SK-N-SH treated with all-trans-retinoic acid at 6 μM for 48 hours (cell line): Measurements from ENCODE around the gene SMPDL3A.

Experiments
- ATAC-seq: fragments of 200-7000 bp; cut with Tn5 transposase; 3 replicates; pipeline ENCODE4 v1.9.1; 2020; ENCODE audit warnings: mild to moderate bottlenecking, moderate library complexity
- ARNTL ChIP-seq: fragments of 450-650 bp; formaldehyde crosslinking; IDR thresholded peaks from 2 replicates; pipeline ENCODE4 v1.5.0; 2020; ENCODE audit warnings: low read depth, mild to moderate bottlenecking, moderate library complexity, borderline replicate concordance
- BACH2 ChIP-seq: fragments of 250-450 bp; sonication (Bioruptor Pico); IDR thresholded peaks from 2 replicates; pipeline ENCODE4 v1.9.0; 2021; ENCODE audit warnings: mild to moderate bottlenecking, borderline replicate concordance
- CSDC2 ChIP-seq: fragments of 250-450 bp; sonication (Bioruptor Pico); IDR thresholded peaks from 2 replicates; pipeline ENCODE4 v1.5.0; 2020; ENCODE audit warnings: mild to moderate bottlenecking, moderate library complexity
- ESRRG ChIP-seq: fragments of 250-450 bp; sonication (Bioruptor Pico); IDR thresholded peaks from 2 replicates; pipeline ENCODE4 v1.6.1; 2021; ENCODE audit warnings: mild to moderate bottlenecking
- GLIS3 ChIP-seq: fragments of 250-450 bp; sonication (Bioruptor Pico); IDR thresholded peaks from 2 replicates; pipeline ENCODE4 v1.5.0; 2020; ENCODE audit warnings: mild to moderate bottlenecking, moderate library complexity
- ISL1 ChIP-seq: fragments of 250-450 bp; sonication (Bioruptor Pico); IDR thresholded peaks from 2 replicates; pipeline ENCODE4 v2.1.2; 2022; ENCODE audit warnings: mild to moderate bottlenecking, moderate library complexity
- OSR1 ChIP-seq: fragments of 250-450 bp; sonication (Bioruptor Pico); IDR thresholded peaks from 2 replicates; pipeline ENCODE4 v1.8.0; 2022; ENCODE audit warnings: moderate library complexity, mild to moderate bottlenecking, inconsistent platforms
- PPARA ChIP-seq: fragments of 250-450 bp; sonication (Bioruptor Pico); IDR thresholded peaks from 2 replicates; pipeline ENCODE4 v1.5.0; 2020; ENCODE audit warnings: mild to moderate bottlenecking, borderline replicate concordance
- RARB ChIP-seq: fragments of 250-450 bp; sonication (Bioruptor Pico); IDR thresholded peaks from 2 replicates; pipeline ENCODE4 v1.8.0; 2021; ENCODE audit warnings: mild to moderate bottlenecking, moderate library complexity
- SNAI2 ChIP-seq: fragments of 250-450 bp; sonication (Bioruptor Pico); IDR thresholded peaks from 2 replicates; pipeline ENCODE4 v1.5.0; 2020; ENCODE audit warnings: mild to moderate bottlenecking, moderate library complexity
- TCF4 ChIP-seq: fragments of 250-450 bp; sonication (Bioruptor Pico); IDR thresholded peaks from 2 replicates; pipeline ENCODE4 v1.8.0; 2021; ENCODE audit warnings: mild to moderate bottlenecking, moderate library complexity, borderline replicate concordance
- ZC3H10 ChIP-seq: fragments of 250-450 bp; sonication (Bioruptor Pico); IDR thresholded peaks from 2 replicates; pipeline ENCODE4 v1.5.1; 2021; ENCODE audit warnings: mild to moderate bottlenecking, moderate library complexity
- ZFP3 ChIP-seq: fragments of 250-450 bp; sonication (Bioruptor Pico); IDR thresholded peaks from 2 replicates; pipeline ENCODE4 v1.5.0; 2020; ENCODE audit warnings: mild to moderate bottlenecking, moderate library complexity
- ZFP30 ChIP-seq: fragments of 450-650 bp; formaldehyde crosslinking; IDR thresholded peaks from 2 replicates; pipeline ENCODE4 v1.5.0; 2022; ENCODE audit warnings: mild to moderate bottlenecking, moderate library complexity
- ZNF565 ChIP-seq: fragments of 450-650 bp; formaldehyde crosslinking; conservative IDR thresholded peaks from 2 replicates; pipeline ENCODE4 v1.5.0; 2020; ENCODE audit warnings: low read depth, mild to moderate bottlenecking, moderate library complexity
- ZNF70 ChIP-seq: fragments of 450-650 bp; formaldehyde crosslinking; IDR thresholded peaks from 2 replicates; pipeline ENCODE4 v1.5.0; 2020; ENCODE audit warnings: mild to moderate bottlenecking, moderate library complexity
- TF ChIP-seq, protein P1 (sequence below): fragments of 250-450 bp; sonication (Bioruptor Pico); IDR thresholded peaks from 2 replicates; pipeline ENCODE4 v1.5.0; 2020; ENCODE audit warnings: mild to moderate bottlenecking, moderate library complexity
- TF ChIP-seq, protein P2 (sequence below): fragments of 250-450 bp; sonication (Bioruptor Pico); IDR thresholded peaks from 2 replicates; pipeline ENCODE4 v1.5.1; 2020; ENCODE audit warnings: low read depth, mild to moderate bottlenecking, moderate library complexity
- TF ChIP-seq, protein P3 (sequence below): fragments of 250-450 bp; sonication (Bioruptor Pico); IDR thresholded peaks from 2 replicates; pipeline ENCODE4 v1.8.0; 2020; ENCODE audit warnings: mild to moderate bottlenecking, moderate library complexity, borderline replicate concordance

The SMPDL3A gene

DNA sequence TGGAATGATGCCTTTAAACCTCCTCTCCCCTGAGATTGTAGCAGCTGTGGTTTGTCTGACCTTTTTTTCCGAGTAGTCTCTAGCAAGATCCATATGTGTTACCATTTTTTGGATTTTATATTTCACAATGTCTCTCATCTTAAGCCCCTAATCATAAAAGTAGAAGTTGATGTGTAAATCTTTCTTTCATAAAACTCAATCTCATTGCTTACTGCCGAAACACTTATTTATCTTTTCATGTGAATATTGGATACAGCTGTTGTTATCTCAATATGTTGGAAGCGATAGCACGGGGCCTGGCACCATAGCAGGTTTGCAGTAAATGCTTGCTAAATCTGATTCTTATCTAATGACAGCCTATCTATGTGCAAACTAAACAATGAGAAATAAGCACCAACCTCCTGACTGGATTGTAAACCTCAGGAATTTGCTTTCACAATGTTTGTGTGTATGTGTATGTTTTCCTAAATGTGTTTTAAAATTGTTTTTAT, 14.2 kb downstream of the SMPDL3A start (continued):
- TF ChIP-seq, protein P1, sequence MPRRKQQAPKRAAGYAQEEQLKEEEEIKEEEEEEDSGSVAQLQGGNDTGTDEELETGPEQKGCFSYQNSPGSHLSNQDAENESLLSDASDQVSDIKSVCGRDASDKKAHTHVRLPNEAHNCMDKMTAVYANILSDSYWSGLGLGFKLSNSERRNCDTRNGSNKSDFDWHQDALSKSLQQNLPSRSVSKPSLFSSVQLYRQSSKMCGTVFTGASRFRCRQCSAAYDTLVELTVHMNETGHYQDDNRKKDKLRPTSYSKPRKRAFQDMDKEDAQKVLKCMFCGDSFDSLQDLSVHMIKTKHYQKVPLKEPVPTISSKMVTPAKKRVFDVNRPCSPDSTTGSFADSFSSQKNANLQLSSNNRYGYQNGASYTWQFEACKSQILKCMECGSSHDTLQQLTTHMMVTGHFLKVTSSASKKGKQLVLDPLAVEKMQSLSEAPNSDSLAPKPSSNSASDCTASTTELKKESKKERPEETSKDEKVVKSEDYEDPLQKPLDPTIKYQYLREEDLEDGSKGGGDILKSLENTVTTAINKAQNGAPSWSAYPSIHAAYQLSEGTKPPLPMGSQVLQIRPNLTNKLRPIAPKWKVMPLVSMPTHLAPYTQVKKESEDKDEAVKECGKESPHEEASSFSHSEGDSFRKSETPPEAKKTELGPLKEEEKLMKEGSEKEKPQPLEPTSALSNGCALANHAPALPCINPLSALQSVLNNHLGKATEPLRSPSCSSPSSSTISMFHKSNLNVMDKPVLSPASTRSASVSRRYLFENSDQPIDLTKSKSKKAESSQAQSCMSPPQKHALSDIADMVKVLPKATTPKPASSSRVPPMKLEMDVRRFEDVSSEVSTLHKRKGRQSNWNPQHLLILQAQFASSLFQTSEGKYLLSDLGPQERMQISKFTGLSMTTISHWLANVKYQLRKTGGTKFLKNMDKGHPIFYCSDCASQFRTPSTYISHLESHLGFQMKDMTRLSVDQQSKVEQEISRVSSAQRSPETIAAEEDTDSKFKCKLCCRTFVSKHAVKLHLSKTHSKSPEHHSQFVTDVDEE: no peak
- no peak for TF ChIP-seq PPARA
- TF ChIP-seq ZNF70 (CRISPR knock-in tag): no peak
- TF ChIP-seq BACH2: no peak
- no peak for TF ChIP-seq ZFP30 (CRISPR knock-in tag)
- TF ChIP-seq, protein P2, sequence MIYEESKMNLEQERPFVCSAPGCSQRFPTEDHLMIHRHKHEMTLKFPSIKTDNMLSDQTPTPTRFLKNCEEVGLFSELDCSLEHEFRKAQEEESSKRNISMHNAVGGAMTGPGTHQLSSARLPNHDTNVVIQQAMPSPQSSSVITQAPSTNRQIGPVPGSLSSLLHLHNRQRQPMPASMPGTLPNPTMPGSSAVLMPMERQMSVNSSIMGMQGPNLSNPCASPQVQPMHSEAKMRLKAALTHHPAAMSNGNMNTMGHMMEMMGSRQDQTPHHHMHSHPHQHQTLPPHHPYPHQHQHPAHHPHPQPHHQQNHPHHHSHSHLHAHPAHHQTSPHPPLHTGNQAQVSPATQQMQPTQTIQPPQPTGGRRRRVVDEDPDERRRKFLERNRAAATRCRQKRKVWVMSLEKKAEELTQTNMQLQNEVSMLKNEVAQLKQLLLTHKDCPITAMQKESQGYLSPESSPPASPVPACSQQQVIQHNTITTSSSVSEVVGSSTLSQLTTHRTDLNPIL (CRISPR knock-in tag): no peak
- TF ChIP-seq, protein P3, sequence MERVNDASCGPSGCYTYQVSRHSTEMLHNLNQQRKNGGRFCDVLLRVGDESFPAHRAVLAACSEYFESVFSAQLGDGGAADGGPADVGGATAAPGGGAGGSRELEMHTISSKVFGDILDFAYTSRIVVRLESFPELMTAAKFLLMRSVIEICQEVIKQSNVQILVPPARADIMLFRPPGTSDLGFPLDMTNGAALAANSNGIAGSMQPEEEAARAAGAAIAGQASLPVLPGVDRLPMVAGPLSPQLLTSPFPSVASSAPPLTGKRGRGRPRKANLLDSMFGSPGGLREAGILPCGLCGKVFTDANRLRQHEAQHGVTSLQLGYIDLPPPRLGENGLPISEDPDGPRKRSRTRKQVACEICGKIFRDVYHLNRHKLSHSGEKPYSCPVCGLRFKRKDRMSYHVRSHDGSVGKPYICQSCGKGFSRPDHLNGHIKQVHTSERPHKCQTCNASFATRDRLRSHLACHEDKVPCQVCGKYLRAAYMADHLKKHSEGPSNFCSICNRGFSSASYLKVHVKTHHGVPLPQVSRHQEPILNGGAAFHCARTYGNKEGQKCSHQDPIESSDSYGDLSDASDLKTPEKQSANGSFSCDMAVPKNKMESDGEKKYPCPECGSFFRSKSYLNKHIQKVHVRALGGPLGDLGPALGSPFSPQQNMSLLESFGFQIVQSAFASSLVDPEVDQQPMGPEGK (CRISPR knock-in tag): no peak
- no peak for TF ChIP-seq ZFP3
- TF ChIP-seq, all 23 proteins: peak for 0

DNA sequence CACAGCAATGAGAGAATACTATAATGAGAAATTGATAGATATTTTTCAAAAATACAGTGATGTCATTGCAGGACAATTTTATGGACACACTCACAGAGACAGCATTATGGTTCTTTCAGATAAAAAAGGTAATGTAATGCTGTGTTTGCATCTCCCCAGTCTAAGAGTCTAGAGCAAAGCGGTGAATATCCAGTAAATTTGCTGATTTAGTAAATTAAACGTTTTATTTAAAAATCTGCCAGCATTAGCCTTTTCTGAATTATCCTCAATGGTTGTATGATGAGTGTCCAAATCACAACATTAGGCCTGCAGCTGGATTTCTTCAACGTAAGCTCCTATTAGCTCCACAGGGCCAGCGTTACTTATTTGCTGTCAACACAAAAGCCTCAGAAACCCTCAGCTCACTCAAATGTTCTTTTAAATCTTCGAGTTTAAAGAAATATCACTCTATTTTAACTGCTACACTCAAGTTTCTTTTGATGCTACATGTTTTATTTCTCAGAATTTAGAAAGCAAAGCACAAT, 16.0 kb downstream of the SMPDL3A start:
- TF ChIP-seq SNAI2 (CRISPR knock-in tag) (no peak), RARB (CRISPR knock-in tag) (no peak), CSDC2 (CRISPR knock-in tag) (no peak), ARNTL (no peak), ESRRG (CRISPR knock-in tag) (no peak), PPARA (no peak)
- no peak for ATAC-seq

DNA sequence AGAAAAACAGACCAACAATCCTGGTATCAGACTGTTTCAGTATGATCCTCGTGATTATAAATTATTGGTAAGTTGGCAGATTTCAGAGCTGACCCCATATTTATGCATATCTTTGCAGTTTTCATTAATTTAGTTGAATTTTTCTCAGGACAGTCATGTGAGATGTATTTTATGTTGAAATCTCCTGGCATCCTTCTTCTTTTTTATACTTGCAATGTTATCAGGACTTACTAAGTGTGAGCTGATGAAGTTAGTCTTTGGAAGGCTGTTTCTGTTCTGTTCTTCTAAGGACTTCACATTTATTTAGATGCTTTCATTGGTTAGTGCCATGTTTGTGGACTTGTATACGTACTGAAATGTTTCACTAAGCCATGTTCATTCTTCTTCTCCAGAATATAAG, 17.2 kb downstream of the SMPDL3A start:
- TF ChIP-seq SNAI2 (CRISPR knock-in tag) (no peak), ISL1 (CRISPR knock-in tag) (no peak), ZFP3 (no peak), ZC3H10 (no peak), ZNF565 (CRISPR knock-in tag) (no peak), RARB (CRISPR knock-in tag) (no peak), TCF4 (CRISPR knock-in tag) (no peak)
- TF ChIP-seq, protein P3 (CRISPR knock-in tag): no peak
- ATAC-seq: no peak

DNA sequence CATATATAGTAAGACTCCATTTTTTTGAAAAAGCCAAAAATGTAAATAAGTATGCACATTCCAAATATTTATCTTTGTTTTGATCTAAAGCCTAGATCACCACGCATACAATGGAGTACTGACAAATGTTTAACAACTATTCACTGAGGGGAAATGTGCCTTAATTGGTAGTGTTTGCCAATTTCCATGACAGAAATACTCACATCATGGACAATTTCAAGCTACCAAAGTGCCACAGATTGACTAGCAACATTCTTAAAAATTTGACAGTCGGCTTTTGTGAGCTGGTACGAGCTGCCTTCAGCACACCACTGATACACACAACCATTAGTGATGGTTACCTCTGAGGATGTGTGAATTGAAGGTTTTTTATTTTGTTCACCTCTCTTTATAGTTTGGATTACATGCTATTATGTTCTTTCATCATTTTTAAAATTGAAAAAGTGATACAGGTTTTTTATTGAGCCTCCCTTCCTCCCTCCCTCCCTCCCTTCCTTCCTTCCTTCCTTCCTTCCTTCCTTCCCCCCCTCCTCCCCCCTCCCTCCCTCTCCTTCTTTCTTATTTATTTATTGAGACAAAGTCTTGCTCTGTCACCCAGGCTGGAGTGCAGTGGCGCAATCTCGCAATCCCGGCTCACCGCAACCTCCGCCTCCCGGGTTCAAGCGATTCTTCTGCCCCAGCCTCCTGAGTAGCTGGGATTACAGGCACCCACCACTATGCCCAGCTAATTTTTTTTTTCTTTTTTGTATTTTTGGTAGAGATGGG, 19.2 kb downstream of the SMPDL3A start:
- ATAC-seq: no peak
- TF ChIP-seq, protein P3 (CRISPR knock-in tag): no peak
- TF ChIP-seq SNAI2 (CRISPR knock-in tag) (no peak), OSR1 (CRISPR knock-in tag) (no peak), ZNF565 (CRISPR knock-in tag) (no peak), ZNF70 (CRISPR knock-in tag) (no peak), ESRRG (CRISPR knock-in tag) (no peak), TCF4 (CRISPR knock-in tag) (no peak), GLIS3 (no peak), ZFP30 (CRISPR knock-in tag) (no peak), PPARA (no peak), ARNTL (no peak)
- TF ChIP-seq, protein P2 (CRISPR knock-in tag): no peak
- TF ChIP-seq, protein P1: no peak
